ENCODE data around the gene MAPK1IP1L.

MAPK1IP1L gene

GRCh38 chr14:55098561-55098898, 47.1 kb downstream of the MAPK1IP1L start:
- peaks cover 4% of the 10 kb centered on the region for H3K9me3 Mint-ChIP-seq
- no peaks in the 10 kb centered on the region for H3K27me3 Mint-ChIP-seq
- peak overlapping the region; percentile 57 for H3K4me3 Mint-ChIP-seq
- H3K4me1 Mint-ChIP-seq (ENCODE audit: low read depth), result peaks cover 44% of the 10 kb centered on the region
- peak overlapping the region; percentile 86 for H3K27ac Mint-ChIP-seq
- no peaks in the 10 kb centered on the region for H3K36me3 Mint-ChIP-seq (ENCODE audit: low read depth)

GRCh38 chr14:55099756-55100155, 48.3 kb downstream of the MAPK1IP1L start:
- H3K27ac Mint-ChIP-seq, result no peak overlapping the region
- no peak overlapping the region for H3K4me3 Mint-ChIP-seq
- H3K36me3 Mint-ChIP-seq (ENCODE audit: low read depth), result peaks cover 5% of the 10 kb centered on the region
- H3K9me3 Mint-ChIP-seq, result peaks cover 11% of the 10 kb centered on the region
- H3K27me3 Mint-ChIP-seq, result no peaks in the 10 kb centered on the region
- peaks cover 54% of the 10 kb centered on the region for H3K4me1 Mint-ChIP-seq (ENCODE audit: low read depth)

- no peak overlapping the region for H3K4me3 Mint-ChIP-seq
- no peak overlapping the region for H3K27ac Mint-ChIP-seq
- H3K9me3 Mint-ChIP-seq, result peaks cover 11% of the 10 kb centered on the region
- H3K27me3 Mint-ChIP-seq, result no peaks in the 10 kb centered on the region
- H3K4me1 Mint-ChIP-seq (ENCODE audit: low read depth), result peaks cover 54% of the 10 kb centered on the region
- peaks cover 9% of the 10 kb centered on the region for H3K36me3 Mint-ChIP-seq (ENCODE audit: low read depth)
Measured at GRCh38 chr14:55101698-55102097, 50.3 kb downstream of the MAPK1IP1L start.

GRCh38 chr14:55102141-55102621, 50.7 kb downstream of the MAPK1IP1L start:
- Mint-ChIP-seq H3K27me3 (no peaks in the 10 kb centered on the region), H3K27ac (peak overlapping the region; percentile 84), H3K9me3 (peaks cover 11% of the 10 kb centered on the region), H3K36me3 (ENCODE audit: low read depth) (peaks cover 9% of the 10 kb centered on the region), H3K4me3 (peak overlapping the region; percentile 58), H3K4me1 (ENCODE audit: low read depth) (peaks cover 51% of the 10 kb centered on the region)

- Mint-ChIP-seq H3K36me3 (ENCODE audit: low read depth) (peaks cover 9% of the 10 kb centered on the region), H3K27me3 (no peaks in the 10 kb centered on the region), H3K4me1 (ENCODE audit: low read depth) (peaks cover 50% of the 10 kb centered on the region), H3K9me3 (peaks cover 11% of the 10 kb centered on the region), H3K27ac (peak overlapping the region; percentile 84), H3K4me3 (peak overlapping the region; percentile 58)
Measured at GRCh38 chr14:55103005-55103640, 51.7 kb downstream of the MAPK1IP1L start.

GRCh38 chr14:55103971-55104954, 52.8 kb downstream of the MAPK1IP1L start:
- H3K9me3 Mint-ChIP-seq, result peaks cover 7% of the 10 kb centered on the region
- peaks cover 9% of the 10 kb centered on the region for H3K36me3 Mint-ChIP-seq (ENCODE audit: low read depth)
- peaks cover 49% of the 10 kb centered on the region for H3K4me1 Mint-ChIP-seq (ENCODE audit: low read depth)
- peak overlapping the region; percentile 84 for H3K27ac Mint-ChIP-seq
- no peak overlapping the region for H3K4me3 Mint-ChIP-seq
- no peaks in the 10 kb centered on the region for H3K27me3 Mint-ChIP-seq

GRCh38 chr14:55105991-55106390, 54.5 kb downstream of the MAPK1IP1L start:
- Mint-ChIP-seq H3K36me3 (ENCODE audit: low read depth) (peaks cover 9% of the 10 kb centered on the region), H3K9me3 (peaks cover 7% of the 10 kb centered on the region), H3K27ac (no peak overlapping the region), H3K4me3 (no peak overlapping the region), H3K27me3 (no peaks in the 10 kb centered on the region), H3K4me1 (ENCODE audit: low read depth) (peaks cover 42% of the 10 kb centered on the region)

GRCh38 chr14:55107766-55108554, 56.5 kb downstream of the MAPK1IP1L start:
- Mint-ChIP-seq H3K9me3 (peaks cover 7% of the 10 kb centered on the region), H3K4me3 (no peak overlapping the region), H3K27ac (peak overlapping the region; percentile 77), H3K4me1 (ENCODE audit: low read depth) (peaks cover 31% of the 10 kb centered on the region), H3K27me3 (no peaks in the 10 kb centered on the region), H3K36me3 (ENCODE audit: low read depth) (peaks cover 9% of the 10 kb centered on the region)

GRCh38 chr14:55109836-55110235, 58.4 kb downstream of the MAPK1IP1L start:
- Mint-ChIP-seq H3K36me3 (ENCODE audit: low read depth) (peaks cover 4% of the 10 kb centered on the region), H3K27ac (no peak overlapping the region), H3K9me3 (no peaks in the 10 kb centered on the region), H3K27me3 (no peaks in the 10 kb centered on the region), H3K4me1 (ENCODE audit: low read depth) (peaks cover 15% of the 10 kb centered on the region), H3K4me3 (no peak overlapping the region)

GRCh38 chr14:55111122-55111708, 59.8 kb downstream of the MAPK1IP1L start:
- Mint-ChIP-seq H3K36me3 (ENCODE audit: low read depth) (no peaks in the 10 kb centered on the region), H3K4me1 (ENCODE audit: low read depth) (peaks cover 15% of the 10 kb centered on the region), H3K4me3 (no peak overlapping the region), H3K9me3 (no peaks in the 10 kb centered on the region), H3K27ac (no peak overlapping the region), H3K27me3 (no peaks in the 10 kb centered on the region)

GRCh38 chr14:55114720-55115119, 63.3 kb downstream of the MAPK1IP1L start:
- no peaks in the 10 kb centered on the region for H3K9me3 Mint-ChIP-seq
- H3K27ac Mint-ChIP-seq, result no peak overlapping the region
- H3K4me1 Mint-ChIP-seq (ENCODE audit: low read depth), result no peaks in the 10 kb centered on the region
- no peak overlapping the region for H3K4me3 Mint-ChIP-seq
- no peaks in the 10 kb centered on the region for H3K27me3 Mint-ChIP-seq
- H3K36me3 Mint-ChIP-seq (ENCODE audit: low read depth), result no peaks in the 10 kb centered on the region

- H3K36me3 Mint-ChIP-seq (ENCODE audit: low read depth), result no peaks in the 10 kb centered on the region
- H3K27ac Mint-ChIP-seq, result no peak overlapping the region
- H3K9me3 Mint-ChIP-seq, result no peaks in the 10 kb centered on the region
- H3K4me3 Mint-ChIP-seq, result no peak overlapping the region
- H3K4me1 Mint-ChIP-seq (ENCODE audit: low read depth), result no peaks in the 10 kb centered on the region
- H3K27me3 Mint-ChIP-seq, result no peaks in the 10 kb centered on the region
Measured at GRCh38 chr14:55115460-55115859, 64.0 kb downstream of the MAPK1IP1L start.

- no peak overlapping the region for H3K27ac Mint-ChIP-seq
- H3K9me3 Mint-ChIP-seq, result no peaks in the 10 kb centered on the region
- H3K4me3 Mint-ChIP-seq, result no peak overlapping the region
- no peaks in the 10 kb centered on the region for H3K27me3 Mint-ChIP-seq
- H3K36me3 Mint-ChIP-seq (ENCODE audit: low read depth), result no peaks in the 10 kb centered on the region
- no peaks in the 10 kb centered on the region for H3K4me1 Mint-ChIP-seq (ENCODE audit: low read depth)
Measured at GRCh38 chr14:55115861-55116245, 64.4 kb downstream of the MAPK1IP1L start.

GRCh38 chr14:55116246-55117030, 65.0 kb downstream of the MAPK1IP1L start:
- Mint-ChIP-seq H3K9me3 (no peaks in the 10 kb centered on the region), H3K36me3 (ENCODE audit: low read depth) (no peaks in the 10 kb centered on the region), H3K27ac (no peak overlapping the region), H3K27me3 (no peaks in the 10 kb centered on the region), H3K4me3 (no peak overlapping the region), H3K4me1 (ENCODE audit: low read depth) (no peaks in the 10 kb centered on the region)

All from stimulated activated naive CD8-positive, alpha-beta T cell treated with anti-CD3 and anti-CD28 coated beads, Interleukin-15, Interleukin-2, amounts not matched to agents 100 ng/mL and 50 ng/mL, for 24 hours (primary cell).